Activated CD4-positive, alpha-beta T cell treated with anti-CD3 and anti-CD28 coated beads, Interleukin-10, Interleukin-2, amounts not matched to agents 100 ng/mL and 50 ng/mL, durations not matched to agents 16 hours and 8 hours (primary cell): Measurements from ENCODE around the gene CLCA1.
A peak's percentile ranks its signal among the peaks of the same experiment; 100 is the strongest.

Experiments used
- DNase-seq: peaks from one replicate; pipeline ENCODE4 v3.0.0-alpha.2; 2020

The CLCA1 gene, protein sequence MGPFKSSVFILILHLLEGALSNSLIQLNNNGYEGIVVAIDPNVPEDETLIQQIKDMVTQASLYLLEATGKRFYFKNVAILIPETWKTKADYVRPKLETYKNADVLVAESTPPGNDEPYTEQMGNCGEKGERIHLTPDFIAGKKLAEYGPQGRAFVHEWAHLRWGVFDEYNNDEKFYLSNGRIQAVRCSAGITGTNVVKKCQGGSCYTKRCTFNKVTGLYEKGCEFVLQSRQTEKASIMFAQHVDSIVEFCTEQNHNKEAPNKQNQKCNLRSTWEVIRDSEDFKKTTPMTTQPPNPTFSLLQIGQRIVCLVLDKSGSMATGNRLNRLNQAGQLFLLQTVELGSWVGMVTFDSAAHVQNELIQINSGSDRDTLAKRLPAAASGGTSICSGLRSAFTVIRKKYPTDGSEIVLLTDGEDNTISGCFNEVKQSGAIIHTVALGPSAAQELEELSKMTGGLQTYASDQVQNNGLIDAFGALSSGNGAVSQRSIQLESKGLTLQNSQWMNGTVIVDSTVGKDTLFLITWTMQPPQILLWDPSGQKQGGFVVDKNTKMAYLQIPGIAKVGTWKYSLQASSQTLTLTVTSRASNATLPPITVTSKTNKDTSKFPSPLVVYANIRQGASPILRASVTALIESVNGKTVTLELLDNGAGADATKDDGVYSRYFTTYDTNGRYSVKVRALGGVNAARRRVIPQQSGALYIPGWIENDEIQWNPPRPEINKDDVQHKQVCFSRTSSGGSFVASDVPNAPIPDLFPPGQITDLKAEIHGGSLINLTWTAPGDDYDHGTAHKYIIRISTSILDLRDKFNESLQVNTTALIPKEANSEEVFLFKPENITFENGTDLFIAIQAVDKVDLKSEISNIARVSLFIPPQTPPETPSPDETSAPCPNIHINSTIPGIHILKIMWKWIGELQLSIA

GRCh38 chr1:86468501-86468977 lies at the start of gene CLCA1:
Gene CLCA1, plus strand, starts transcription at chr1:86468927. Its CDS starts 45 bp downstream, at chr1:86468972.
- DNase-seq = no peak

GRCh38 chr1:86419277-86419903 lies 49.3 kb upstream of the CLCA1 start:
- DNase-seq = peak; percentile 67

- DNase-seq = no peak
Observed at GRCh38 chr1:86421601-86422280, 47.0 kb upstream of the CLCA1 start.

GRCh38 chr1:86423473-86423872 lies 45.3 kb upstream of the CLCA1 start:
- DNase-seq = no peak

DNA sequence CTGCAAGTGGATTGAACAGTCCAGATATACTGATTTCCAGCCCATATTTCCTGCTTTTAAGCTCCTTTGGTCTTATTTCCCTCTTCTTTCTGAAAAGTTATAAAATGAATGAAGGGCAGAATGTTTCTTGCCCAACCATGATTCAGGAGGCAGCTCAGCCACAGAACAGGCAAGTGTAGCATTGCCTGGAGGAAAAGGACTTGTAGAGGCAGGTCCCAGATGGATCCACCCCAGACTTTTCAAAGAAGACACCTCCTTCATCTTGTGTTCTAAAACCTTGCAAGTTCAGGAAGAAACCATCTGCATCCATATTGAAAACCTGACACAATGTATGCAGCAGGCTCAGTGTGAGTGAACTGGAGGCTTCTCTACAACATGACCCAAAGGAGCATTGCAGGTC lies 44.9 kb upstream of the CLCA1 start, which contains the start of gene CLCA2:
TSS of gene CLCA2 (plus strand) at position 299 of the 400 bp plus-strand sequence. CDS start at position 376, 77 bp downstream.
- no peak for DNase-seq

DNA sequence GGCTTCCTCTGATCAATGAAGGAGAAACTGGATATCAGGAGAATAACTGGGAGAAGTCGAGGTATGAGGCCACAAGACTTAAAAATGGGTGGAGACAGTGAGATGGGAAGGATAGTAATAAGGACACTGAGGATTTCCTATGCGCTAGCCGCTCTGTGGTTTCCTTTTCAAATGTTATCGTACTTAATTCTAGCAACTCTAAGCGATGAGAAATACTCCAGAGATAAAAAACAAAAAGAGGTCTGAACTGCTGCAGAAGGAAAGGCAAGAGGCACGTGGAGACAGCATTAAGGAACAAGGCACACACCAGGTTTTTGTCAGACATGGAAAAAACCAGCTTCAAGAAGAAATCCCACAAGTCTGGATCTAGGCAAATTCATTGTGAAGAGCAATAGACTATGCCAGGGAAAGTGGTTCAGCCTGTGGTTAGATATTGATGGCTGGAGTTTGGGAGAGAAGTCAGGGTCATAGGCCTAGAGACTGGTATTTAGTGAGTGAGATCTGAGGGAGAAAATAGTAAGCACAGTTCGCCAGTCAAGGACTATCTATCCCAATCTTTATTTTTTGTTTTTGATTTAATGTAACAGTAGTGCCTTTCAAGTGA lies 39.5 kb upstream of the CLCA1 start:
- no peak for DNase-seq

DNA sequence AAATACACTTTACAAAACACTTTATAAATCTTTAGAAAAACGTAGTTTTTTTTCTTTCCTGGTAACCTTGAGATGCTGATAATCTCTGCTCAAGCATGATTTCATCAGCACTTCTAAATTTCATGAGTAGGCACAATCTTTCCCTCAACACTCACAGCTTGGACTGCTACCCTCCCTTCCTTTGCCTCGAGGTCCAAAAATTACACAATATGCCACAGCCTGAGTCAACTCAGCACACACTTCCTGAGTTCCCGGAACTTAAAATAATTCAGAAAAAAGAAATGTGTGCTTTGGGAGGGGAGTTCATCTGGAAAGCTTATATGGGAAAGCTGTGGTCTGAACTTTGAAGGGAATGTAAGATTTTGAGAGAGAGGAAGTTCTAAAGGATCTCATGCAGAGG lies 38.9 kb upstream of the CLCA1 start:
- DNase-seq = peak; percentile 79

GRCh38 chr1:86430376-86430775 lies 38.4 kb upstream of the CLCA1 start:
- DNase-seq = no peak

GRCh38 chr1:86434059-86434458 lies 34.7 kb upstream of the CLCA1 start:
- DNase-seq = no peak

DNA sequence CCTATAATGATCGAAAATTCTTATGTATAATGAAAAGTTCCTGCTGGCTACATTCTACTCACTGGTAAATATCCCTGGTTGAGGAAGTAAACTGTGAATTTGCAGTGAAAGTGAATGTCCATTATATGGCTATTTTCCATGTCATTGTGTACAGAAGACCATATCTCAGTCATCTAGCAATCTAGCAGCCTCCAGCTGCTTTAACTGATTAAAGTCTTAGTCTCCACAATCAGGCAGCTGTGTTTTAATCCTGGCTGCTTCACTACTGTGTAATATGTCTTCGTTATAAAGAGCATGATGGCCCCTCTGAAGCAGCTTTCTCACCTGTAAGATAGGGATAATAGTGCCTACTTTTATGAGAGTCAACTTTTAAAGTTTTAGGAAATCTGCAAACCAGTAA lies 33.4 kb upstream of the CLCA1 start:
- no peak for DNase-seq

DNA sequence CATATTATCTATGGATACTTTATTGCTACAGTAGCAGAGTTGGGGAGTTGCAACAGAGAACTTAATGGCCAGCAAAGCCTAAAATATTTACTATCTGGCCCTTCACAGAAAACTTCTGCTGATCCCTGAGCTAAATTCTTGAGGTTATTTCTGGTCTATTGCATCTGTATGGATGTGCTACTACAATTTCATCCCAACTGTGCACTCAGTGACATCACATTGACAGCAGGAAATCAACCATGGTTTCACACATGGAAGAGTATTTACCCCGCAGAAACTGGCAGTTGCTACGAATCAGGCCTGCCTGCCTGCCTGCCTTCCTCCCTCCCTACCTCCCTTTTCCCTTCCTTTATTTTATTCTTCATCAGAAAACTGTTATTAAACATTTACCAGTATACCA lies 32.7 kb upstream of the CLCA1 start:
- no peak for DNase-seq

DNA sequence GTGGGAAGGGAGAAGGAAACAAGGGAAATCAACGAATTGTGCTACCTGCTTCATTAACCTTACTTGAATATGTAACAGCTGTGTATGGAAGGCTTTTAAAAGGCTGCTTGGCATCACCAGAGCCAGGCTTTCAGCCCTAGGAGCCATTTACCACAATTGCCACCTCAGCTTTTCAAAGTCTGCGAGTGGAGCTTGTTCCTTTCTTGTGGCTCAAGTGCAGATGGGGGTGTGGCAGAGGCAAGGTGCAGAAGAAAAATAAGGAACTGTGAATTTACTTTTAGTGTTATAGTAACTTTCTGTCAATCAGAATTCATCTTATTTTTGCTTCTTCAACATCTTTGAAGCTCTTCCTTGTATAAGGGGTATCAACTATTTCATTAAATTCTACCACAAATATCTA lies 27.1 kb upstream of the CLCA1 start:
- DNase-seq = no peak

DNA sequence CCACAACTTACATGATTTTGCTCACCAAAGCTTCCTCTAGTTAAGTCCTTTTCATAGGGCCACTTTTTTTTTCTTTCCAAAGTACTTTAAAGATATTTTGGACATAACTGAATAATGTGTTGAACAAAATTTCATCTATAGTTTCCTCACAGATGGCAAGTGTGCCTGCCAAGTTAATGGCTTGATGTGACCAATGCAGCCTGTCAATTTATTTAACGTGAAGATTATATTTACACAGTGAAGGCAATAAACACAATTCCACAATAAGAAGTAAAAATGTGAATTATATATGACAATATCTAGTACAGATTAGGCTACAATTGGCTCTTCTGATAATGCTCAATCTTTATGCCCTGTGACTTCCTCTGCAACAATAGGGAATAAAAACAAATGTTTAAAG lies 26.7 kb upstream of the CLCA1 start:
- DNase-seq = no peak

GRCh38 chr1:86445919-86446318 lies 22.8 kb upstream of the CLCA1 start:
- no peak for DNase-seq

DNA sequence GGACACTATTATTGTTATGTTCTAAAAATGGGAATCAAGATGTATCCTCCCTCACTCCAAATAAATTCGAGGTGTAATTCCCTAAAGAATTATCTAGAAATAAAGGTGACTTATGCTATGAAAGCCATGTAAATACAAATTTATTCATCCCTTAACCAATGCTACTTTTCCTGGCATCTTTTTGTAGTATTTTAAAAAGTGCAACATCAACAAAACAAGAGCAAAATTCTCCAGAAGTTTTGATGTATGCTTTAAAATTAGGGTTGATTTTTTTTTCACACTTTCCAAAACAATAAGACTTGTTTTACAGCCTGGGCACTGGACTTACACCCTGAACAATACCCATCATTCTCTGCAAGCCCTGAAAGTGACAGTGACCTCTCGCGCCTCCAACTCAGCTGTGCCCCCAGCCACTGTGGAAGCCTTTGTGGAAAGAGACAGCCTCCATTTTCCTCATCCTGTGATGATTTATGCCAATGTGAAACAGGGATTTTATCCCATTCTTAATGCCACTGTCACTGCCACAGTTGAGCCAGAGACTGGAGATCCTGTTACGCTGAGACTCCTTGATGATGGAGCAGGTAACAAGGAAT lies 21.4 kb upstream of the CLCA1 start:
- no peak for DNase-seq

DNA sequence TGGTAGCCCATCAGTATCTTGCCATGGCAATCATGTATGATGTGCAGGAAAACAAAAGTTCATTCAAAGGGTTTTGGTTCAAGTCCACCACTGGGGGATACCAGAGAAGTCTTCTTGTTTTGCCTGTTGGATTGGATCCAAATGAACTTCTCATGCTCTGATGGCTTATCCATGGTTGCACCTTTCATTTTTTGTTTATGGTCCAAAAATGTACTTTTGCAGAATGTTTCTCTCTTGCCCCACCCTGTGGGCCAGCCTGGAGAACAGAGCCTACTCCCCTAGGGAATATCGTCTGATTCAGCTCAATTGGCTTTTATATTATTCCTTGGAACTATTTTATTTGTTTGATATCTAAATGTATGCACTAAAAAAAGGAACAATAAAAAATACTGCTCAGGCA lies 20.1 kb upstream of the CLCA1 start:
- no peak for DNase-seq

DNA sequence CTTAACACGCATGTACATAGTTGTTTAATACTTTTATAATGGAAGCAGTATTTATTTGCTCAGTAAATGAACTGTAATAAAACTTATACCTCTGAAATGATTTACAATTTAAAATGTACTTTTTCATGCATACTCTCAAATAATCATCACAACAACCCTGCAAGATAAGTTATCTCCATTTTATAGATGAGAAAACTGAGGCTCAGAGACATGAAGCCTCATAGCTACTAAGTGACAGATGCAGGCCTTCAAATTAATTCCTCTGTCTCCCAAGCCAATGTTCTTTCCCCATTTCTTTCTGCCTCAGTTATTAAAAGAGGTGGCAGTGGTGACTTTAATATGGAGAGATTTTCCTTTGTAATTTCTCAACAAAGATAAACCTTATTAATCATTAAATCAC lies 19.6 kb upstream of the CLCA1 start:
- DNase-seq = no peak

GRCh38 chr1:86450847-86451246 lies 17.9 kb upstream of the CLCA1 start:
- DNase-seq = no peak

DNA sequence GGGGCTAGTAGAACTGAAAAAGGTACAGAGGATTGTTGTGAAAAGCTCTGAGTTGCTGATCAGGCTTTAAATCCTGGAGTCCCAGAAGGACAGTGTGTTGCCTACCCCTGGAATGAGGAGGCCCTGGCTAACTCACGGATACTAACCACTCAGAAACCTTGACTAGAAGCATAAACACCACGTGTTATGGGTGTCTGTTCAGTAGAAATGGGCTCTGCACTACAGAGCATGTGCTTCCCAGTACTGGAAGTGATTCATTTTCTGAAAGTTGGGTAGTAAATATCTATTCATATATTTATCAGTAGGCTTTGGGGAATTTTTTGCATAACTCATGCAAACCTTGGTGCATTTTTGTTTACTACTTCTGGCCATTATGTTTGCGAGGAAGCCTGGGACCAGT lies 15.1 kb upstream of the CLCA1 start:
- no peak for DNase-seq

DNA sequence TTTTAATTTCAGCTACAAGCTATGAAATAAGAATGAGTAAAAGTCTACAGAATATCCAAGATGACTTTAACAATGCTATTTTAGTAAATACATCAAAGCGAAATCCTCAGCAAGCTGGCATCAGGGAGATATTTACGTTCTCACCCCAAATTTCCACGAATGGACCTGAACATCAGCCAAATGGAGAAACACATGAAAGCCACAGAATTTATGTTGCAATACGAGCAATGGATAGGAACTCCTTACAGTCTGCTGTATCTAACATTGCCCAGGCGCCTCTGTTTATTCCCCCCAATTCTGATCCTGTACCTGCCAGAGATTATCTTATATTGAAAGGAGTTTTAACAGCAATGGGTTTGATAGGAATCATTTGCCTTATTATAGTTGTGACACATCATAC lies 13.7 kb upstream of the CLCA1 start:
- DNase-seq = no peak

DNA sequence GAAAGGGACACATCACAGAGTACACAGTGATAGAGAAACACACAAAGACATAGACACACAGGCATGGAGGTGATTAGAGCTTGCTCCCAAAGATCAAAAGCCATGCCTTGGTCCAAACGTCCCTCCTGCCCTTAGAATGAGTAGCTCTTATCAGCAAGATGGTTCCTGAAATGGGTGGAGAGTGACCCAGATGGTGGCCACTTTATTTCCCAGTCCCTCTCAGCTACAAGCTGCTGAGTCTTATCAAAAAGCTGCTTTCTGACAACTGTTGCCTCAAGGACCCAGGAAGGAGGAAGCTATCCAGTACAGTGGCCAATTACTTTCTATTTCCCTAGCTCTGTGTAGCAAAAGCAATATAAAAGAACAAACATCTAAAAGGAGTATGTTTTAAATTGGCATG lies 7.7 kb upstream of the CLCA1 start:
- no peak for DNase-seq

- no peak for DNase-seq
Observed at GRCh38 chr1:86461482-86461881, 7.2 kb upstream of the CLCA1 start.
